Calu3 (cell line): ENCODE measurements around the gene ERICH2. TPM values are rescaled to one million over a fixed set of nuclear protein-coding genes. Genes with fewer than 3 reads are reported as not detected.
A peak's percentile ranks its signal among the peaks of the same experiment; 100 is the strongest.

Experiments
- BruUV-seq: library from RNA; stranded (reverse); fragments of 400-500 nt; replicated peaks from 2 replicates; lab custom pipeline; 2021; lab: Mats Ljungman, UMichigan
- CTCF ChIA-PET: fragments of 300-600 bp; sonication (Branson Sonifier 250); formaldehyde crosslinking; loops from one replicate; lab custom pipeline; 2022; ENCODE audit warnings: antibody characterized with exemption; lab: Charles Lee
- DNase-seq: peaks from one replicate; pipeline ENCODE4 v3.0.0; 2022
- H3K27ac Mint-ChIP-seq: one replicate; pipeline ENCODE4 v1.8.0; 2022; ENCODE audit warnings: mixed read lengths; ENCODE audit not compliant: unreplicated experiment
- H3K27me3 Mint-ChIP-seq: one replicate; pipeline ENCODE4 v1.8.0; 2022; ENCODE audit warnings: mixed read lengths; ENCODE audit not compliant: unreplicated experiment
- H3K36me3 Mint-ChIP-seq: one replicate; pipeline ENCODE4 v1.8.0; 2022; ENCODE audit warnings: mild to moderate bottlenecking, moderate library complexity, mixed read lengths; ENCODE audit not compliant: insufficient read depth, unreplicated experiment
- H3K4me1 Mint-ChIP-seq: one replicate; pipeline ENCODE4 v1.8.0; 2022; ENCODE audit warnings: mild to moderate bottlenecking, low read depth, mixed read lengths; ENCODE audit not compliant: unreplicated experiment
- H3K4me3 Mint-ChIP-seq: one replicate; pipeline ENCODE4 v1.8.0; 2022; ENCODE audit warnings: mild to moderate bottlenecking, low read depth, moderate library complexity, mixed read lengths; ENCODE audit not compliant: unreplicated experiment
- H3K9me3 Mint-ChIP-seq: one replicate; pipeline ENCODE4 v1.8.0; 2022; ENCODE audit warnings: low read depth, mixed read lengths; ENCODE audit not compliant: unreplicated experiment
- CTCF ChIP-seq: fragments of 200-600 bp; IDR thresholded peaks from one replicate; pipeline ENCODE4 v1.8.0; 2022; ENCODE audit warnings: antibody characterized with exemption; ENCODE audit not compliant: unreplicated experiment
- intact Hi-C: fragments of 100-400 bp; cut with micrococcal nuclease; formaldehyde crosslinking; loops from one replicate; pipeline ENCODE4 v1.10.0; 2022; ENCODE audit not compliant: unreplicated experiment
- total RNA-seq: library from RNA; stranded (reverse); gene quantifications from 2 replicates; pipeline ENCODE4 v1.2.3, GENCODE V29; 2022

Gene ERICH2
- total RNA-seq, 1 experiment from 2014 or later: 2.4 TPM

GRCh38 chr2:170815311-170815710 lies 45.1 kb downstream of the ERICH2 start:
- no peak for TF ChIP-seq CTCF
- Mint-ChIP-seq H3K9me3 (no peaks in the 10 kb centered on the region), H3K27me3 (peaks cover 31% of the 10 kb centered on the region), H3K4me1 (peaks cover 16% of the 10 kb centered on the region), H3K4me3 (peak overlapping the region; percentile 85), H3K36me3 (peaks cover 34% of the 10 kb centered on the region), H3K27ac (no peak overlapping the region)
- BruUV-seq: no TSS peak
- CTCF ChIA-PET: interaction anchor here (0.7 to 2.5 kb wide), 10 partner anchors 10 to 454 kb away, joined by 3 to 17 read pairs (median 3); no protein-coding TSS in a partner anchor
- no peak for DNase-seq
- intact Hi-C loops: loop anchor here (2.0 to 10.0 kb wide), 4 partner anchors 101 to 1361 kb away; partner anchors contain the start of gene SP5

GRCh38 chr2:170815746-170816503 lies 45.7 kb downstream of the ERICH2 start:
- no TSS peak for BruUV-seq
- CTCF ChIA-PET: interaction anchor here (0.7 to 2.5 kb wide), 19 partner anchors 9 to 492 kb away, joined by 3 to 17 read pairs (median 3); no protein-coding TSS in a partner anchor
- H3K4me1 Mint-ChIP-seq: peaks cover 22% of the 10 kb centered on the region
- H3K9me3 Mint-ChIP-seq: no peaks in the 10 kb centered on the region
- peak overlapping the region; percentile 85 for H3K4me3 Mint-ChIP-seq
- peak; percentile 88 for DNase-seq
- H3K27ac Mint-ChIP-seq: no peak overlapping the region
- H3K36me3 Mint-ChIP-seq: peaks cover 39% of the 10 kb centered on the region
- intact Hi-C loops: loop anchor here (2.0 to 10.0 kb wide), 5 partner anchors 57 to 1361 kb away; partner anchors contain the start of gene SP5
- H3K27me3 Mint-ChIP-seq: peaks cover 31% of the 10 kb centered on the region
- TF ChIP-seq CTCF: peak; percentile 82

GRCh38 chr2:170816504-170817092 lies 46.4 kb downstream of the ERICH2 start, which contains the start of gene GAD1:
Gene GAD1 (plus strand): TSS chr2:170816887. CDS start chr2:170818592, 1,705 bp downstream.
- Mint-ChIP-seq H3K4me1 (peaks cover 23% of the 10 kb centered on the region), H3K36me3 (peaks cover 39% of the 10 kb centered on the region), H3K27me3 (peaks cover 31% of the 10 kb centered on the region), H3K27ac (peak within 1 kb of the TSS; percentile 30), H3K9me3 (no peaks in the 10 kb centered on the region), H3K4me3 (peak within 1 kb of the TSS; percentile 85)
- CTCF ChIA-PET: interaction anchor here (0.6 to 2.5 kb wide), 17 partner anchors 10 to 653 kb away, joined by 3 to 17 read pairs (median 4); partner anchors contain the start of gene GORASP2
- no TSS peak for BruUV-seq
- peak; percentile 87 for DNase-seq
- intact Hi-C loops: loop anchor here (2.0 to 10.0 kb wide), 4 partner anchors 56 to 1362 kb away; partner anchors contain the start of gene SP5
- TF ChIP-seq CTCF: no peak
